DLD1 (cell line): Measurements from ENCODE around the gene FHL1.

Experiments used
- in situ Hi-C: cut with HindIII; loops from 2 replicates; pipeline ENCODE4 v1.10.0; 2017; ENCODE audit warnings: low sequenced_read_pairs

FHL1 gene

GRCh38 chrX:136185401-136186022, 38.2 kb downstream of the FHL1 start:
- in situ Hi-C loops = no loop called here

- in situ Hi-C loops = no loop called here
These were observed 38.7 kb downstream of the FHL1 start for GRCh38 chrX:136186023-136186413.

GRCh38 chrX:136189222-136189621, 41.9 kb downstream of the FHL1 start:
- in situ Hi-C loops = no loop called here

DNA sequence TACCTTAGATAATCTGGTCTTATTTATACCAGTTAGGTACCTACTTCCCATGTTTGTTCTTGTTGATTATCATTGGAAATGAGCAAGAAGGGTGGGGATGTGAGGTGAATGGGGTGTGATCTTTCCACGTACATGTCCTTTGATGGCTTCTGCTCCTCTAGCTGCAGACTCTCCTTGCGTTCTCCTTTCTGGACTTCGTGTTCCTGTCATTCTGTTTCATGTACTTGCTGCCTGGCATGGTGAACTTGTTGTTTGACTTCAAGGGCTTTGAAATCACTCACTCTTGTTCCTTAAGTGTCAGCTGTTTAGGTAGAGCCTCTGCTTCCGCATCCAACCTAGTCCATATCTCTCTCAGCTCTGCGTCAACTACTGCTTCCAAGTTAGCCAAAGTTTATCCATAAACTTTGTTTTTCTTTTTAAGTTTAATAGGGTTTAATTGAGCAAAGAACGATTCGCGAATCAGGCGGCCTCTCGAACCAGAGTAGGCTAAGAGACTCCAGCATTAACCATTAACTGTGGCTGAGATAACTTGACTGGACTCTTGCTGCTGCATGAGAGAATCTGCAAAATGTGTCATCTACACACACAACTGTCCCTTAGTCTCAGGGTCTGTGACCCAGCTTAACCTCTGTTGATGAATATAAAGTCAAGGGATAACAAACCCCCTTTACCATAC, 42.8 kb downstream of the FHL1 start:
- in situ Hi-C loops = no loop called here

GRCh38 chrX:136191171-136191570, 43.8 kb downstream of the FHL1 start:
- in situ Hi-C loops = no loop called here

GRCh38 chrX:136192135-136192534, 44.8 kb downstream of the FHL1 start:
- in situ Hi-C loops = no loop called here

- in situ Hi-C loops = no loop called here
These were observed 45.6 kb downstream of the FHL1 start for GRCh38 chrX:136192839-136193414.

DNA sequence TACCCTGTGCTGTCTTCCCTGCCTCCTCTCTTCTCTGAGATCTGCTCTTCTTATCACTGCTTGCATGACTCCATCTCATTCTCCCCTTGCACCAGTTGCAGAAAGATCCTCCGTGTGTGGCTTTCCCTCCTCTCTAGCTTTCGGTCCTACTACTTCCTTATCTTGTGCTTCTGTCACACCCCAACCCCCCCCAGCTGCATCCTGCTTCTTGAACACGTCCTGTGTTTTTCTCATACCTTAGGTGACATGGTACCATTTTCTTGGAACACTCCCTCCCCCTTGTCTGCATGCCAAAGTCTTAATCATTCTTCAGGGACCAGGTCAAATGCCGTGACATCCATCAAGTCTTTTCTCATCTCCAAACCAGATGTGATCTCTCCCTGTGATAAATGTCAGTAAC, 46.4 kb downstream of the FHL1 start:
- in situ Hi-C loops = no loop called here

- in situ Hi-C loops = no loop called here
These were observed 47.2 kb downstream of the FHL1 start for GRCh38 chrX:136194536-136194935.

- in situ Hi-C loops = no loop called here
These were observed 47.9 kb downstream of the FHL1 start for GRCh38 chrX:136195247-136195646.

- in situ Hi-C loops = no loop called here
These were observed 49.4 kb downstream of the FHL1 start for GRCh38 chrX:136196691-136197155.

- in situ Hi-C loops = no loop called here
These were observed 50.7 kb downstream of the FHL1 start for GRCh38 chrX:136198010-136198409.

DNA sequence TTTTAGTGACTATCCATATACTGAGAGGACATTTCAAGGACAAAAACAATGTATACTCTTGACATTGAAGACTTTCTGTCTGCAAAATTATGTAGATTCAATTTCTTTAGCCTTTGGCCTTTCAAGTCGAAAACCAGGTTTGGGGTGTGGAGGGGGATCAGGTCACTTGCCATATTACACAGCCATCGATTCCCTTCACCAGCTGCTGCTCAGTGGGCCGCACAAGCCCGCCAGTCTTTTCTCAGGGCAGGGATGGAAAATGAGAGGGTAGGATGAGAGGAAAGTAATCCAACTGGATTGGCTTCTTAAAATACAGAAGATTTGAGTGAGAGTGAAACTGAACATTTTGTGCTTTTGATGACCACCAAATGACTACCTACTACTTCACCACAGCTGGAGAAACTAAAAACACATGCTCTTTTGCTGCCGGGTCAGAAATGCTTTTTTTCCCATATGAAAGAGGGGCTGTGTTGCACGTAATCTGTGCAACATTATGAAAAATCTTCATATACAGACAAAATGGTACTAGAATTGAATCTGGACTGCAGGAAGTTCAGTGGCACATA, 51.4 kb downstream of the FHL1 start:
- in situ Hi-C loops = no loop called here

GRCh38 chrX:136199365-136199764, 52.0 kb downstream of the FHL1 start:
- in situ Hi-C loops = no loop called here

GRCh38 chrX:136200466-136200865, 53.1 kb downstream of the FHL1 start:
- in situ Hi-C loops = no loop called here

DNA sequence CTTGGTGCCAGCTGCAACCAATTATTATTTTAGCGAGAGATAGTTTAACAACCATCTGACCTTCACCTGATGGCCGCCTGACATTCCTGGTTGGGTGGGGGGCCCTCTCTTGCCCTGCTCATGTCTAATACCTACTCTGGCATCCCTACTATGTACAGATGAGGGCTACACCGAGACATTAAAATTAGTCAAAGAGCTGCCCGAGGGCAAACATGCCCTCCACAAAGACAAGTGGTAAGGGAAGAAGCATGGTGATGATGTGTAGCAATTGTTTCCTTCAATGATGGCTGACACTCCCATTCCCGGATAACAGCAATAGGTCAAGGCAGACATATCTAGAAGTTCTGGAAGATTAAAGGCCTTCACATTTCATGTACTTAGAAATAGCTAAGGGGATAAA, 54.3 kb downstream of the FHL1 start:
- in situ Hi-C loops = no loop called here

- in situ Hi-C loops = no loop called here
These were observed 55.6 kb downstream of the FHL1 start for GRCh38 chrX:136202889-136203288.

DNA sequence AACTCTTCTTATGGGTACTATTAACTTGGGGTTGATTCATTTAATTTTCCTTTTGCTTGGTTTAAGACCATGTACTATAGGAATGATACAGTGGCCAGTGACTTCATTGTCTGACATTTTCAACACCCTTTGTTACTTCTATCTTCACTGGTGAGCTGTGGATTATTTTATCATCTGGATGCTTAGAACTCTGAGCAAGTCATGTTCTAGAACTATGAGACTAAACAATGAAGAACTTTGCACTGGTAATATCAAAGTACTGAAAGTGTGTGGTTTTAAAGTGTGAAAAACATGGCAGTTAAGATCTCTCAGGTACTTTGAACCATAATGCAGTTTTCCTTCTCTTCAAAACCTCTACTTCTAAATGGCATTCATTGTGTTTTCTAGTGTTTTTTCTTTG, 56.1 kb downstream of the FHL1 start:
- in situ Hi-C loops = no loop called here

GRCh38 chrX:136203951-136204350, 56.6 kb downstream of the FHL1 start:
- in situ Hi-C loops = no loop called here

- in situ Hi-C loops = no loop called here
These were observed 57.2 kb downstream of the FHL1 start for GRCh38 chrX:136204571-136204970.

DNA sequence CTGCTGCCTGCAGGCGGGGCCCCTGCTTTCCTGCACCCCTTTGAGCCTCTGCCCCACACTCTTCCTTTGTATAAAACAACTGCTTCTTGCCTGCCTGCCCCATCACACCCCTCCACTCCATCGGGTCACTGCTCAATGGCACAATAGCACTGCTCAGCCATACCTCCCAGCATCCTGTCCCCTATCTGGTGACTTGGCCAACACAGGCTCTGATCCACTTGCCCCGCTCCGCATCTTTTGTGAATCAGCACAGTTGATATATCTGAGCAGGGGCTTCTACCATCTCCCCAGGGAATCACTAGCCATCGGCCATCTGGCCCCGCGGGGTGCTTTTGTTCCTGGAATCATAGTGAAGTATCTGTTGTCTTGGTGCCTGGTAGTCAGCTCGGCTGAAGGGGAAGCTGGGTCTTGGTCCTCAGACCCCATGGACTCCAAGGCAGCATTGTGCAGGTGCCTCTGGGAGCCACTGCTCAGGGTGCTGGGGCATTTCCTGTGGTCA, 58.6 kb downstream of the FHL1 start:
- in situ Hi-C loops = no loop called here

DNA sequence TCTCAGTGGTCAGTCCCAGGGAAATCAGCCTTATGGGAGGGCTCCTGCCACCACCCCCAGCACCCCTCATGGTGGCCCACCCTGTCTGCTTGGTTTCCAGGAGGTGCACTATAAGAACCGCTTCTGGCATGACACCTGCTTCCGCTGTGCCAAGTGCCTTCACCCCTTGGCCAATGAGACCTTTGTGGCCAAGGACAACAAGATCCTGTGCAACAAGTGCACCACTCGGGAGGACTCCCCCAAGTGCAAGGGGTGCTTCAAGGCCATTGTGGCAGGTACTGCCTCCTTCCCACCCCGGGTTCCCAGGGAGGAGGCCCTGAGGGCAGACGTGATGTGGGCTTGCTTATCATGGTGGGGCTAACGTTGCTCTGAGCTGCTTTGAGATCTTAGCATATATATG, 59.6 kb downstream of the FHL1 start:
- in situ Hi-C loops = no loop called here
